ENCODE results near the gene ZNF440.
"Not testable (repeated sequence)": the region's sequence is repeated elsewhere in the genome, so short reads cannot be mapped to it uniquely, and the experiment has no call there.

ZNF440 gene

GRCh38 chr19:11814029-11814699 is at the start of gene ZNF440:
Gene ZNF440, plus strand, starts transcription at chr19:11814273. Its CDS starts 175 bp downstream, at chr19:11814448.
- ATAC-seq (replicated peaks; ENCODE audit: extremely low read depth, poor library complexity, severe bottlenecking) (peak; percentile 97), DNase-seq (ENCODE audit: low spot score in 2 of 2) (peak; percentile 63 to 65)
- Mint-ChIP-seq H3K9me3 (no peaks in the 10 kb centered on the region), H3K4me3 (peak within 1 kb of the TSS; percentile 92), H3K36me3 (ENCODE audit: insufficient read depth) (no peaks in the 10 kb centered on the region), H3K4me1 (peaks cover 24% of the 10 kb centered on the region), H3K27ac (ENCODE audit: low read depth) (peak within 1 kb of the TSS; percentile 85), H3K27me3 (no peaks in the 10 kb centered on the region)

GRCh38 chr19:11766597-11767591 is 47.2 kb upstream of the ZNF440 start, which contains the start of gene ZNF441:
Gene ZNF441, plus strand, starts transcription at chr19:11767000. Its CDS starts 194 bp downstream, at chr19:11767194.
- peak; percentile 93 for ATAC-seq (replicated peaks; ENCODE audit: extremely low read depth, poor library complexity, severe bottlenecking)
- Mint-ChIP-seq H3K4me1 (peaks cover 31% of the 10 kb centered on the region), H3K9me3 (peaks cover 13% of the 10 kb centered on the region), H3K27ac (ENCODE audit: low read depth) (peak within 1 kb of the TSS; percentile 96), H3K36me3 (ENCODE audit: insufficient read depth) (peaks cover 2% of the 10 kb centered on the region), H3K4me3 (peak within 1 kb of the TSS; percentile 94), H3K27me3 (no peaks in the 10 kb centered on the region)
- peak; percentile 77 to 84 for DNase-seq (ENCODE audit: low spot score in 2 of 2)

- H3K36me3 Mint-ChIP-seq (ENCODE audit: insufficient read depth): peaks cover 2% of the 10 kb centered on the region
- peaks cover 19% of the 10 kb centered on the region for H3K9me3 Mint-ChIP-seq
- peak overlapping the region; percentile 94 for H3K4me3 Mint-ChIP-seq
- no peaks in the 10 kb centered on the region for H3K27me3 Mint-ChIP-seq
- H3K27ac Mint-ChIP-seq (ENCODE audit: low read depth): peak overlapping the region; percentile 96
- H3K4me1 Mint-ChIP-seq: peaks cover 36% of the 10 kb centered on the region
- DNase-seq (ENCODE audit: low spot score in 2 of 2): peak in 1 of 2 donors; percentile 9
- ATAC-seq (replicated peaks; ENCODE audit: extremely low read depth, poor library complexity, severe bottlenecking): peak; percentile 15
These were observed 46.4 kb upstream of the ZNF440 start for GRCh38 chr19:11767633-11768133.

- Mint-ChIP-seq H3K27ac (ENCODE audit: low read depth) (no peak overlapping the region), H3K9me3 (peaks cover 25% of the 10 kb centered on the region), H3K4me1 (peaks cover 36% of the 10 kb centered on the region), H3K27me3 (no peaks in the 10 kb centered on the region), H3K36me3 (ENCODE audit: insufficient read depth) (peaks cover 2% of the 10 kb centered on the region), H3K4me3 (no peak overlapping the region)
- ATAC-seq (replicated peaks; ENCODE audit: extremely low read depth, poor library complexity, severe bottlenecking): no peak
- DNase-seq (ENCODE audit: low spot score in 2 of 2): no peak
These were observed 44.1 kb upstream of the ZNF440 start for GRCh38 chr19:11769995-11770394.

GRCh38 chr19:11771520-11771919 is 42.6 kb upstream of the ZNF440 start:
- not testable (repeated sequence) for H3K36me3 Mint-ChIP-seq (ENCODE audit: insufficient read depth); H3K4me3 Mint-ChIP-seq; ATAC-seq (replicated peaks; ENCODE audit: extremely low read depth, poor library complexity, severe bottlenecking); DNase-seq (ENCODE audit: low spot score in 2 of 2); H3K27ac Mint-ChIP-seq (ENCODE audit: low read depth); H3K27me3 Mint-ChIP-seq
- H3K4me1 Mint-ChIP-seq: peaks cover 34% of the 10 kb centered on the region
- H3K9me3 Mint-ChIP-seq: peaks cover 25% of the 10 kb centered on the region

GRCh38 chr19:11776669-11777068 is 37.4 kb upstream of the ZNF440 start:
- not testable (repeated sequence) for ATAC-seq (replicated peaks; ENCODE audit: extremely low read depth, poor library complexity, severe bottlenecking); H3K27ac Mint-ChIP-seq (ENCODE audit: low read depth); H3K4me3 Mint-ChIP-seq; DNase-seq (ENCODE audit: low spot score in 2 of 2); H3K4me1 Mint-ChIP-seq; H3K27me3 Mint-ChIP-seq
- peaks cover 40% of the 10 kb centered on the region for H3K9me3 Mint-ChIP-seq
- H3K36me3 Mint-ChIP-seq (ENCODE audit: insufficient read depth): peaks cover 30% of the 10 kb centered on the region

GRCh38 chr19:11780431-11781020 is 33.5 kb upstream of the ZNF440 start:
- no peaks in the 10 kb centered on the region for H3K27me3 Mint-ChIP-seq
- H3K27ac Mint-ChIP-seq (ENCODE audit: low read depth): no peak overlapping the region
- no peak overlapping the region for H3K4me3 Mint-ChIP-seq
- DNase-seq (ENCODE audit: low spot score in 2 of 2) (no peak), ATAC-seq (replicated peaks; ENCODE audit: extremely low read depth, poor library complexity, severe bottlenecking) (no peak)
- H3K9me3 Mint-ChIP-seq: peaks cover 25% of the 10 kb centered on the region
- peaks cover 30% of the 10 kb centered on the region for H3K36me3 Mint-ChIP-seq (ENCODE audit: insufficient read depth)
- H3K4me1 Mint-ChIP-seq: no peaks in the 10 kb centered on the region

GRCh38 chr19:11781295-11782057 is 32.6 kb upstream of the ZNF440 start:
- peaks cover 25% of the 10 kb centered on the region for H3K9me3 Mint-ChIP-seq
- no peaks in the 10 kb centered on the region for H3K4me1 Mint-ChIP-seq
- H3K36me3 Mint-ChIP-seq (ENCODE audit: insufficient read depth): peaks cover 30% of the 10 kb centered on the region
- ATAC-seq (replicated peaks; ENCODE audit: extremely low read depth, poor library complexity, severe bottlenecking) (no peak), DNase-seq (ENCODE audit: low spot score in 2 of 2) (no peak)
- H3K27me3 Mint-ChIP-seq: no peaks in the 10 kb centered on the region
- no peak overlapping the region for H3K27ac Mint-ChIP-seq (ENCODE audit: low read depth)
- H3K4me3 Mint-ChIP-seq: no peak overlapping the region

- Mint-ChIP-seq H3K27me3 (no peaks in the 10 kb centered on the region), H3K4me1 (no peaks in the 10 kb centered on the region), H3K27ac (ENCODE audit: low read depth) (no peak overlapping the region), H3K9me3 (peaks cover 25% of the 10 kb centered on the region), H3K36me3 (ENCODE audit: insufficient read depth) (peaks cover 21% of the 10 kb centered on the region), H3K4me3 (no peak overlapping the region)
- DNase-seq (ENCODE audit: low spot score in 2 of 2): no peak
- ATAC-seq (replicated peaks; ENCODE audit: extremely low read depth, poor library complexity, severe bottlenecking): no peak
These were observed 30.3 kb upstream of the ZNF440 start for GRCh38 chr19:11783767-11784166.

- Mint-ChIP-seq H3K4me3 (no peak overlapping the region), H3K36me3 (ENCODE audit: insufficient read depth) (peaks cover 17% of the 10 kb centered on the region), H3K27ac (ENCODE audit: low read depth) (no peak overlapping the region), H3K27me3 (no peaks in the 10 kb centered on the region), H3K9me3 (peaks cover 25% of the 10 kb centered on the region), H3K4me1 (no peaks in the 10 kb centered on the region)
- no peak for ATAC-seq (replicated peaks; ENCODE audit: extremely low read depth, poor library complexity, severe bottlenecking)
- no peak for DNase-seq (ENCODE audit: low spot score in 2 of 2)
These were observed 29.7 kb upstream of the ZNF440 start for GRCh38 chr19:11784356-11784755.

GRCh38 chr19:11787536-11787935 is 26.5 kb upstream of the ZNF440 start:
- Mint-ChIP-seq H3K4me3 (no peak overlapping the region), H3K27me3 (no peaks in the 10 kb centered on the region), H3K4me1 (no peaks in the 10 kb centered on the region), H3K27ac (ENCODE audit: low read depth) (no peak overlapping the region), H3K9me3 (peaks cover 26% of the 10 kb centered on the region), H3K36me3 (ENCODE audit: insufficient read depth) (peaks cover 2% of the 10 kb centered on the region)
- no peak for ATAC-seq (replicated peaks; ENCODE audit: extremely low read depth, poor library complexity, severe bottlenecking)
- no peak for DNase-seq (ENCODE audit: low spot score in 2 of 2)

GRCh38 chr19:11792942-11793341 is 21.1 kb upstream of the ZNF440 start:
- DNase-seq (ENCODE audit: low spot score in 2 of 2): no peak
- no peak overlapping the region for H3K4me3 Mint-ChIP-seq

More at GRCh38 chr19:11792942-11793341, 21.1 kb upstream of the ZNF440 start:
- Mint-ChIP-seq H3K27ac (ENCODE audit: low read depth) (peak overlapping the region; percentile 64), H3K9me3 (peaks cover 22% of the 10 kb centered on the region), H3K27me3 (no peaks in the 10 kb centered on the region), H3K4me1 (peaks cover 8% of the 10 kb centered on the region), H3K36me3 (ENCODE audit: insufficient read depth) (no peaks in the 10 kb centered on the region)
- no peak for ATAC-seq (replicated peaks; ENCODE audit: extremely low read depth, poor library complexity, severe bottlenecking)
